Measurements from ENCODE around the gene ZNF587B. TPM values are rescaled to one million over a fixed set of nuclear protein-coding genes. Genes with fewer than 3 reads are reported as not detected.
"Not testable (repeated sequence)": the region's sequence is repeated elsewhere in the genome, so short reads cannot be mapped to it uniquely, and the experiment has no call there.

The ZNF587B gene
- total RNA-seq, 1 donor from 2014 or later, result 38.3 TPM

DNA sequence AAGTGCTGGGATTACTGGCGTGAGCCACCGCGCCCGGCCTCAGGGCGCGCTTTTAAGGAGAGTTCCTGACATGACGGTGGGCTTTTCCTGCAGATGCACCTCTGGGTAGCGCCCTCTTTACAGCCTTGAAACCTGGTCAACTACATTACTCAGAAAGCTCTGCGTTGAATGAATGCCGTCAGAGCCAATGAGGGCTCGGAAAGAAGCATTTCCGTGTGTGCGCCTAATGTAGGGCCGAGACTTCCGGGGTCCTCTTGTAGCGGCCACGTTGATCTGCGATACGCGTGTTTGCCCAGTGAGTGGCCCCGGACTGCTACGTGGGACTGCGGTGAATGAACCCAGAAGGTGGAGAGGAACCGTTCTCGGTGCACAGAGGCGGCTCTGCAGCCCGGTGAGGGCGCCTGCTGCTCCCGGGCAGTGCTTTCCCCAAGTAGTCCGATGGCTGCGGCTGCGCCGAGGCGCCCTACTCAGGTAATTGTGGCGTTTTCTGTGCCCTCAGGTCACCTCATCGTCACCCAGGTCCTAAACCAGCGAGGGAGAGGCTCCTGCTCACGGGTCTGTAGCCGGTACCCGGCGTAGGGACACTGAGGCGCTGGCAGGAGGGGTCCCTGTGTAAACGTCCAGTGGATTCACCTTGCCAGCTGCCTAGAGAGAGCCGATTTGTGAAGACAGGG lies 10.5 kb upstream of the ZNF587B start:
- peak; percentile 86 for DNase-seq (ENCODE audit: low spot score)

DNA sequence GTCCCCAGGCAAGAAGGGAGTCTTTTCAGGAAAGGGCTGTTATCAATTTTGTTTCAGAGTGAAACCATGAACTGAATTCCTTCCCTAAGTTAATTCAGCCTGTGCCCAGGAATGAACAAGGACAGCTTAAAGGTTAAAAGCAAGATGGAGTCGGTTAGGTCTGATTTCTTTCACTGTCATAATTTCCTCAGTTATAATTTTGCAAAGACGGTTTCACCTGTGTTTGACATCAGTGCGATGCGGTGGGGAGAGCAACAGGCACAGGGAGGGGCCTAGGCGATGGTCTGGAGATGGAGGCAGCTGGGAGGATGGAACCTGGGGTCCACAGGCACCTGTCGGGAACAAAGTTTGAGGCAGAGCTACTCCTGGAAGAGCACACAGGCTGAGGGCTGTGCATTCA lies 9.5 kb upstream of the ZNF587B start:
- no peak for DNase-seq (ENCODE audit: low spot score)

DNA sequence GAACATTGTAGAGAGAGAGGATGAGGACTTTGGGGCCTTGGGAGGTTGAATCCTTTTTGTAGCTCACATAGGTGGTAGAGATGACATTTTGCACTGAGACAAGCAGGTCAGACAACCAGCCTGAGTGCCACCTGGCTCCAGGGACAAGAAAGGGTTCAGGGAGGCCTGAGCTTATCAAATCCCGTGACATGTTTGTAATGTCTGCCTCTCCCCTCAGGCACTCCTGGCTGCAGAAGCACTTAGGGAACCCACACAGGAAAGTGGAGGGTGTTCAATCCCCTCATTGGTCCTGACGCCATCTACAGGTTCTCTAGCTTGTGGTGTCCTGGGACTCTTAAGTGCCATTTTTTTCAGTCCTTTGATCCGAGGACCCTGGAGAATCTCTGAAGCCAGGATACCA lies 9.0 kb upstream of the ZNF587B start:
- not testable (repeated sequence) for DNase-seq (ENCODE audit: low spot score)

DNA sequence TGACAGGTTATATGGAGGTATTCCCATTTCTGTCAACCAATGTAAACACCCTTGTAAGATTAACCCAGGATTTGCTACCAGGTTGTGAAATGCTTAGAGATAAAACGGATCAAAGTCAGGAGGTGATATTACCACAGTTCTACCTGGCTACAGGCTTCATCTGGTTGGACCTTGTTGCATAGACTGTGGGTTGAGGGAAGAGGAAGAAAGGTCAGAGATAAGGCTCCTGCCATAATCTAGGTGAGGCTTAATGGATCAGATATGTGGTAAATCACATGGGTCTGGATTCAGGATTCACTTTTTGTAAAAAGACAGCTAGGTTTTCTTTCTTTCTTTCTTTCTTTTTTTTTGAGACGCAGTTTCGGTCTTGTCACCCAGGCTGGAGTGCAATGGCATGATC lies 8.6 kb upstream of the ZNF587B start:
- not testable (repeated sequence) for DNase-seq (ENCODE audit: low spot score)

DNA sequence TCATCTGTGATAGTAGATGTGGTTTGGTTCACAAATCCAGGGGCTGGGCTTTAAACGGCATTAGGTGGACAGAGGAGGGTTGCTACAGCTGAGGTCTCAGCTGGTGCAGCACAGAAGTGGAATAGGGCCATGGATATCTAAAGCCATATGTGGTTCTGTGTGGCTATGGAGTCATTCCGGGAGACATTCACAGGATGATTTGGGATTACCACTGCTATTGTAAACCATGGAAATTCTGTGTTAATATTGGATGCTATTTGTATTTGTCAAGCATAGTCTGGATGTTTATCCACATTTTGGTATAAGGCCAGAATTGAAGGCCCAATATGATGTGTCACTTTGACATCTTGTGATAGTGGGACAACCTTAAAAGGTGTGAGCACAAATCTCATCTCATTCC lies 6.9 kb upstream of the ZNF587B start:
- DNase-seq (ENCODE audit: low spot score), result not testable (repeated sequence)

DNA sequence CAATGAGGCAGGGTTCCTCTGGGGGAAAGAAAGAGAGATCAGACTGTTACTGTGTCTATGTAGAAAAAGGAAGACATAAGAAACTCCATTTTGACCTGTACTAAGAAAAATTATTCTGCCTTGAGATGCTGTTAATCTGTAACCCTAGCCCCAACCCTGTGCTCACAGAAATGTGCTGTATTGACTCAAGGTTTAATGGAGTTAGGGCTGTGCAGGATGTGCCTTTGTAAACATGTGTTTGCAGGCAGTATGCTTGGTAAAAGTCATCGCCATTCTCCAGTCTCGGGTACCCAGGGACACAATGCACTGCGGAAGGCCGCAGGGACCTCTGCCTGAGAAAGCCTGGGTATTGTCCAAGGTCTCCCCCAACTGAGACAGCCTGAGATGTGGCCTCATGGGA lies 6.5 kb upstream of the ZNF587B start:
- DNase-seq (ENCODE audit: low spot score), result not testable (repeated sequence)

DNA sequence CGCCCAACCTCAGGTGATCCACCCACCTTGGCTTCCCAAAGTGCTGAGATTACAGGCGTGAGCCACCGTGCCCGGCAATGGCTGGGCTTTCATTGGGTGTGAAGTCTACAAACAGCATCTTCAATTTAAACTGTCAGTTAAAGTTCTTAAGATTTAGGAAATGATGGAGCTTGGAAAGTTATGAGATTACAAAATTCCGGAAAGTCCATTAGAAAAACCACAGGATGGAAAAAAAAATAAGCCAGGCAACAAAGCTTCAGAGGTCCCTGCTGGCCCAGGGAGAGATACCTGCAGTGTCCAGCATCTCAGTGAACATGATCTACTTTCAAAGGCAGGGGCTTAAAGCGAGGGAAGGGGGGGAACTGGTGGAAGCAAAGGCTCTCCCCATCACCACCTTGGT lies 4.6 kb upstream of the ZNF587B start:
- no peak for DNase-seq (ENCODE audit: low spot score)

DNA sequence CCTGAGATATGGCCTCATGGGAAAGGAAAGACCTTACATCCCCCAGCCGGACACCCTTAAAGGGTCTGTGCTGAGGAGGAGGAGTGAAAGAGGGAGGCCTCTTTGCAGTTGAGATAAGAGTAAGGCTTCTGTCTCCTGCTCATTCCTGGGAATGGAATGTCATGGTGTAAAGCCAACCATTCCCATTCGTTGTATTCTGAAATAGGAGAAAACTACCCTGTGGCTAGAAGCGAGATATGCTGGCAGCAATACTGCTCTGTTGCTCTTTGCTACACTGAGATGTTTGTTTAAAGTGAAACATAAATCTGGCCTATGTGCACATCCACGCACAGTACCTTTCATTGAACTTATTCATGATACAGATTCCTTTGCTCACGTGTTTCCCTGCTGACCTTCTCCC lies 783 bp upstream of the ZNF587B start:
- no peak for DNase-seq (ENCODE audit: low spot score)

DNA sequence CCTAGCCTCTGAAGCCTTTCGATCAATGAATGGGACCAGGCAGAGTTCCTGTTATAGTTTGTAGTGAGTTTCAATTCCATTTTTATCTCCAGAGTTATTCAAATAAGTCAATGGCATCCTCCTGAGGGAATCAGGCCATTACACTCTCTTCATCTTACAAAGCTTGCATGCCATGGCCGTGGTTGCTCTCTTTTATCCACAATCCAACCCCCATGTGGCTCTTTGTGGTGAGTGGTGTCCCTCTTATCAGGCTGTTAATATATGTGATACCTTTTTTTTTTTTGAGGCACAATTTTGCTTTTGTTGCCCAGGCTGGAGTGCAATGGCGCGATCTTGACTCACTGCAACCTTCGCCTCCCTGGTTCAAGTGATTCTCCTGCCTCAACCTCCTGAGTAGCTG lies 6.9 kb downstream of the ZNF587B start:
- not testable (repeated sequence) for DNase-seq (ENCODE audit: low spot score)

DNA sequence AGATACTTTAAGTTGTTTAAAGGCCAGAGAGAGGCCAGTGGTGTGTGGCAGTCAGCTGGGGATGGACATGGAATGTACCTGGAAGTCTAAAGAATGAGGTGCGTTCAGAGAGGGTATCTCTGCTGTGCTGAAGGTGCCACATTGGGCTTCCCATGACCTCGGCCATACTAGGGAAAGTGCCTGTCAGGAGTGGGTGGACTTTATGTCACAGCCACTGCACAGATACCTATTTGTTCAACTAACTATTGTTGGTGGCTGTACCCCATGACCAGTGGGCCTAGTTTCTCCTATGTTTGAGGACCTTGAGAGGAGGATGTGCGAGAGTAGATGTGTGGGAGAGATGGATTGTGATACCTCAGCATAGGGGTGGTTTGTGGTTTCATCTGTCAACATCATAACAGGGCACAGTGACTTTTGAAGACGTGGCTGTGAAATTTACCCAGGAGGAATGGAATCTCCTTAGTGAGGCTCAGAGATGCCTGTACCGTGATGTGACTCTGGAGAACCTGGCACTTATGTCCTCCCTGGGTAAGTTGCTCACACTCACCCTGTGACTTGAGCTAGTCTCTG lies 8.6 kb downstream of the ZNF587B start:
- not testable (repeated sequence) for DNase-seq (ENCODE audit: low spot score)

DNA sequence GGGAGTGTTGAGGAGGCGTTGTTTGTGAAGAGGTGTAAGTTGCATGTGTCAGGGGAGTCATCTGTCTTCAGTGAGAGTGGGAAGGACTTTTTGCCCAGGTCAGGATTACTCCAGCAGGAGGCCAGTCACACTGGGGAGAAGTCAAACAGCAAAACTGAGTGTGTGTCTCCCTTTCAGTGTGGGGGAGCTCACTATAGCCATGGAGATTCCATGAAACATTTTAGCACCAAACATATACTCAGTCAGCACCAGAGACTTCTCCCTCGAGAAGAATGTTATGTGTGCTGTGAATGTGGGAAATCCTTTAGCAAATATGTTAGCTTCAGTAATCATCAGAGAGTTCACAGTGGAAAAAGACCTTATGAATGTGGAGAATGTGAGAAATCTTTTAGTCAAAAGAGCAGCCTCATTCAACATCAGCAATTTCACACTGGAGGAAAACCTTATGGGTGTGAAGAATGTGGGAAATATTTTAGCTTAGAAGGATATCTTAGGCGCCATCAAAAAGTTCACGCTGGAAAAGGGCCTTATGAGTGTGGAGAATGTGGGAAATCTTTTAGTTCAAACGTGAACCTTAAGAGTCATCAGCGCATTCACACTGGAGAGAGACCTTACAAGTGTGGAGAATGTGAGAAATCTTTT lies 11.1 kb downstream of the ZNF587B start:
- DNase-seq (ENCODE audit: low spot score), result no peak

DNA sequence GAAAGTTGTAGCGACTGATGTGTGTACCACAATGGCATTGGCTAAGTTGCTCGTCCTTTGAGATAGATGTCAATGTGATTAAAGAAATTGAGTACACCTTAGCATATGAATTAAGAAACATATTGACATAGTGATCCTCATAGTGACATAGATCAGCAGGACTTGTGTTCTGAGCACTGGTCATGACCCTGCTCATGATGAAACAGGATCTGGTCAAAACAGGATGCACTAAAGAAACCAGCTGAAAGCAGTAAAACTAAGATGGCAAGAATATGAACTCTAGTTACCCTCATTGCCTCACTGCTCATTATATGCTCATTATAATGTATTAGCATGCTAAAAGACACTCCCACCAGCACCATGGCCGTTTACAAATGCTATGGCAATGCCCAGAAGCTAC lies 17.1 kb downstream of the ZNF587B start:
- DNase-seq (ENCODE audit: low spot score), result not testable (repeated sequence)

DNA sequence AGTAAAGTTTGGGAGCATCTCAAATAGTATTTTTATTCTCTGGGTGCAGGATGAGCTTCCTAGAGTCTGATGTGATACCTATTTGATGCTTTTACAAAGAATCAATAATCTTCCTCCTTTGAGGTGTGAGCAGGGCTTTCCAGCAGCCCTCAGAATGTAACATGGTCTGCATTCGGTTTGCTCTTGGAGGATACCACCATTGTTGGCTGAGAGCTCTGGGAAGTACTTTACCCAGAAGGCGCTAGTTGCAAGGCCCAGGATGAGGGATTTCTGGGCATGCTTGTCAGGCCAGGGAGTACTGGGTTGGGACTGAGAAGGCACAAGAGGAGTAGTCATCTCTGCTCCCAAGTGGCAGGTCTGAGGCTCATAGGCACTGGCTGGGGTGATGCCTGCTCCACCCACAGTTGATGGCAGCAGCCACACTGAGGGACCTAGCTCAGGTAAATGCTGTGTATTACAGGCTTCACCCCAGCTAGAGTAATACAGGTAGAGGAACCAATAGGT lies 19.1 kb downstream of the ZNF587B start:
- DNase-seq (ENCODE audit: low spot score), result not testable (repeated sequence)

DNA sequence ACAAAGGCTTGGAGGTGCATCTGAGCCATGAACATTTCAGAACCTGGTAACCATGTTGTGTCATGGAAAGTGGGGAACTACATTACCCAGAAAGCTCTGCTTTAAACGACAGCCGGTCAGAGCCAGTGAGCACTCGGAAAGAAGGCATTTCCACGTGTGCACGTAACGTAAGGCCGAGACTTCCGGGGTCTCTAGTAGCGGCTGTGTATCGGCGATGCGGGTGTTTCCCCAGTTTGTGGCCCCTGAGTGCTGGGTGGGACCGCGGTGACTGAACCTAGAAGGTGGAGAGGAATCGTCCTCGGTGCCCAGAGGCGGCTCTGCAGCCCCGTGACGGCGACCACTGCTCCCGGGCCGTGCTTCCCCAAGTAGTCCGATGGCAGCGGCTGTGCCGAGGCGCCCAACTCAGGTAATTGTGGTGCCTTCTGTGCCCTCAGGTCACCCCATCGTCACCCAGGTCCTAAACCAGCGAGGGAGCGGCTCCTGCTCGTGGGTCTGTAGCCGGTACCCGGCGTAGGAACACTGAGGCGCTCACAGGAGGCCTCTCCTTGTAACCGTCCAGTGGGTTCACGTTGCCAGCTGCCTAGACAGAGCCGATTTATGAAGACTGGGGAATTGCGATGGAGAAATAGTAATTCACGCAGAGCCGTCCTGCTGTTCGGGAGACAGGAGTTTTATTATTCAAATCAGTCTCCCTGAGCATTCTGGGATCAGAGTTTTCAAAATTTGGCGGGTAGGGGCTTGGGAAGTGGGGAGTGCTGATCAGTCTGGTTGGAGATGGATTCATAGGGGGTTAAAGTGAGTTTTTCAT lies 19.8 kb downstream of the ZNF587B start, which contains the start of gene ZNF587:
Gene ZNF587, plus strand, starts transcription at position 194 of the 808 bp plus-strand sequence. Its CDS starts 180 bp downstream, at position 374.
- DNase-seq (ENCODE audit: low spot score), result peak; percentile 78

DNA sequence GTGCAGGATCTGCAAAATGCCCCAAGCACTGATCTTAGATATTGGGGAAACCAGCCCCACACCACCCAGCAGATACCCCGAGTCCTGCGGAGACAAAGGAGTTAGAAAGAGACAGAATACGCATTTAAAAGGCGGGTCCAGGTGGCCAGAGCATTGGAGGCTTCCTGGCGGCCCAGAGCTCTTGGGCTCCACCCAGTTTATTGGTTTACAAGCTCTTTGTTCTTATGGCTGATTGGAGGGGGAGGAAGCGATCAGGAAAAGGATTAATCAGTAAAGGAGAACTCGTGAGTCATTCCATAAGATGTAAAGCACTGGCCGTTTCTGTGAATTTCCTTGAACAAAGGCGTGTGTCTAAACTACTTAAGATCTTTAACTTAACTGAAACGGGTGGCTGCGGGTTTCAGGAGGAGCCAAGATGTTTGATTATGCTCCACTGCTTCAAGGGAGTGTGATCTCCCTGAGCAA lies 20.5 kb downstream of the ZNF587B start:
- no peak for DNase-seq (ENCODE audit: low spot score)

DNA sequence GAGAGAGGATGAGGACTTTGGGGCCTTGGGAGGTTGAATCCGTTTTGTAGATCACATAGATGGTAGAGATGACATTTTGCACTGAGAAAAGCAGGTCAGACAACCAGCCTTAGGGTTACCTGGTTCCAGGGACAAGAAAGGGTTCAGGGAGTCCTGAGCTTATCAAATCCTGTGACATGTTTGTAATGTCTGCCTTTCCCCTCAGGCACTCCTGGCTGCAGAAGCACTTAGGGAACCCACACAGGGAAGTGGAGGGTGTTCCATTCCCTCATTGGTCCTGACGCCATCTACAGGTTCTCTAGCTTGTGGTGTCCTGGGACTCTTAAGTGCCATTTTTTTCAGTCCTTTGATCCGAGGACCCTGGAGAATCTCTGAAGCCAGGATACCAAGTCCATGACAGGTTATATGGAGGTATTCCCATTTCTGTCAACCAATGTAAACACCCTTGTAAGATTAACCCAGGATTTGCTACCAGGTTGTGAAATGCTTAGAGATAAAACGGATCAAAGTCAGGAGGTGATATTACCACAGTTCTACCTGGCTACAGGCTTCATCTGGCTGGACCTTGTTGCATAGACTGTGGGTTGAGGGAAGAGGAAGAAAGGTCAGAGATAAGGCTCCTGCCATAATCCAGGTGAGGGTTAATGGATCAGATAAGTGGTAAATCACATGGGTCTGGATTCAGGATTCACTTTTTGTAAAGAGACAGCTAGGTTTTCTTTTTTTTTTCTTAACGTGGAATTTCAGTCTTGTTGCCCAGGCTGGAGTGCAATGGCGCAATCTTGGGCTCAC lies 21.9 kb downstream of the ZNF587B start:
- not testable (repeated sequence) for DNase-seq (ENCODE audit: low spot score)

DNA sequence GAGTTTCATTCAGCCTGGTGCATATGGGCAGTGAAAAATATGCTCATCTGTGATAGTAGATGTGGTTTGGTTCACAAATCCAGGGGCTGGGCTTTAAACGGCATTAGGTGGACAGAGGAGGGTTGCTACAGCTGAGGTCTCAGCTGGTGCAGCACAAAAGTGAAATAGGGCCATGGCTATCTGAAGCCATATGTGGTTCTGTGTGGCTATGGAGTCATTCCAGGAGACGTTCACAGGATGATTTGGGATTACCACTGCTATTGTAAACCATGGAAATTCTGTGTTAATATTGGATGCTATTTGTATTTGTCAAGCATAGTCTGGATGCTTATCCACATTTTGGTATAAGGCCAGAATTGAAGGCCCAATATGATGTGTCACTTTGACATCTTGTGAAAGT lies 24.0 kb downstream of the ZNF587B start:
- not testable (repeated sequence) for DNase-seq (ENCODE audit: low spot score)

DNA sequence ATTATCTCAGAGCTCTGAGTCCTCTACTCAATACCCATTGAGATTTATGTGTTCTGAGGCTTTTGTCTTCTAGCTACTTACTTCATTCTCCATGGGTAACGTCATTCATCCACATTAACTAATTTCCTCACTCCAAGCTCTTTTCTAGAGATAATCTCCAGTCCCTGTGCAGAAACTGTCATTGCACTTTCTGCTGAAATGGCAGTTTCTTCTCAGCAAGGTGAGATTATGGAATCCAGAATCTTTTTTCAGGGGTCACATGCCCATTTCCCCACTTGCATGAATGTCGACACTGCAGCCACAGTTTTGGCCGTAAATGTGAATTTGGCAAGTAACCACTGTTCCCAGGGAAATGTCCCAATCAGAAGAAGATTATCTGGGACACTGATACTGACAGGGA lies 32.3 kb downstream of the ZNF587B start:
- DNase-seq (ENCODE audit: low spot score), result not testable (repeated sequence)

DNA sequence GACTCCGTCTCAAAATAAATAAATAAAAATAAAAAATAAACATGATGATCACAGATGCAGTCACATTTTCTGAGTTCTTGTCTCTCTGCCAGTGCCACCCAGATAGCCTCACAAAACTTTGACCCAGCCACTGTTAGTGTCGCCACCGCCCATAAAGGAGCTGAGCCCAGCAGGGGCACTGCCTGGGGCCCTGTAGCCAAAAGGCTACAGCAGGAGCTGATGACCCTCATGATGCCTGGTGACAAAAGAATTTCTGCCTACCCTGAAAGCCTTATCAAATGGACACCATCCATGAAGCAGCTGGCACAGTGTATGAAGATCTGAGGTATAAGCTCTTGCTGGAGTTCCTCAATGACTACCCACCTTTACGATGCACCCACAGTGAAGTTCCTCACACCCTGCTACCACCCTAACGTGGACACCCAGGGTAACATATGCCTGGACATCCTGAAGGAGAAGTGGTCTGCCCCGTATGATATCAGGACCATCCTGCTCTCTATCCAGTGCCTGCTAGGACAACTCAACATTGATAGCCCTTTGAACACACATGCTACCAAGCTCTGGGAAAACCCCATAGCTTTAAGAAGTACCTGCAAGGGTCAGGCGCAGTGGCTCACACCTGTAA lies 37.9 kb downstream of the ZNF587B start:
- no peak for DNase-seq (ENCODE audit: low spot score)

DNA sequence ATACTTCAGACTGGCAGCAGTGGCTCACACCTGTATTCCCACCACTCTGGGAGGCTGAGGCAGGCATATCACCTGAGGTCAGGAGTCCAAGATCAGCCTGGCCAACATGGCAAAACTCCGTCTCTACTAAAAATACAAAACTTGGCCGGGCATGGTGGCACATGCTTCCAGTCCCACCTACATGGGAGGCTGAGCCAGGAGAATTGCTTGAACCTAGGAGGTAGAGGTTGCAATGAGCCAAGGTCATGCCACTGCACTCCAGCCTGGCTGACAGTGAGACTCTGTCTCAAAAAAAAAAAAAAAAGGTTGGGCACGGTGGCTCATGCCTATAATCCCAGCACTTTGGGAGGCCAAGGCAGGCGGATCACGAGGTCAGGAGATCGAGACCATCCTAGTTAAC lies 39.6 kb downstream of the ZNF587B start:
- not testable (repeated sequence) for DNase-seq (ENCODE audit: low spot score)

DNA sequence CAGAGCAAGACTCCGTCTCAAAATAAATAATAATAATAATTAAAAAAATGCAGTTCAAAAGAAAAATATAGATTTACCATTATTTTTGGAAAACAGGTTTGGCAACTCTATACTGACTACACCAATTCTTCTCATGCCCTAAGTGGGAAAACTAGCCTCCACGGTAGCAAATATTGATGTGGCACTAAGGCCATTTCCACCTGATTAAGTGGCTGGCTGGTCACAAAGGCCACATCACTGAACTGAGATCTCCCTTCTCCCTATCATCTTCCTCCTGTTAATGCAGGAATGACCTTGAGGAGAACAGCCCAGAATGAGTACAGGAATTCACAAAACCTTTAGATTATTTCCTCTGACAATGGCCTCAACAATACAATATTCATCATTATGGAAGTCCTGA lies 40.1 kb downstream of the ZNF587B start:
- no peak for DNase-seq (ENCODE audit: low spot score)

All from ureter (tissue), 1 donor.